Measurements from ENCODE around the gene DGLUCY.

Gene DGLUCY

DNA sequence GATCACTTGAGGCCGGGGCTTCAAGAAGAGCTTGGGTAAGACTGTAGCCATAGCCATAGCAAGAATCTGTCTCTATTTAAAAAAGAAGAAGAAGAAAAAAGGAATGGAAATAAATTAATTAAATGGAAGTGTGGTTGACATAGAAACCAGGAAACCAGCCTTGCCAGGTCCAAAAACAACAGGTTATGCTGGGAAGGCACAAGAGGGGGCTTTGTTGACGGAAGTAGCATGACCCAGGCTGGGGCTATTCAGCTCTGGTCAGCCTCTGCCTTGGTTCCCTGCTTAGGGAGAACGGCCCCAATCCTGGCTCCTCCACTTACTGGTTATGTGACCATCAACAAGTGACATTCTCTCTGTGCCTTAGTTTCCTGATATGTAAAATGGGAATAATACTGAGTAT is 145.0 kb downstream of the DGLUCY start:
- Histone ChIP-seq H3K4me2 (no peak overlapping the region), H3K9ac (no peak overlapping the region), H3K27ac (no peak overlapping the region)

DNA sequence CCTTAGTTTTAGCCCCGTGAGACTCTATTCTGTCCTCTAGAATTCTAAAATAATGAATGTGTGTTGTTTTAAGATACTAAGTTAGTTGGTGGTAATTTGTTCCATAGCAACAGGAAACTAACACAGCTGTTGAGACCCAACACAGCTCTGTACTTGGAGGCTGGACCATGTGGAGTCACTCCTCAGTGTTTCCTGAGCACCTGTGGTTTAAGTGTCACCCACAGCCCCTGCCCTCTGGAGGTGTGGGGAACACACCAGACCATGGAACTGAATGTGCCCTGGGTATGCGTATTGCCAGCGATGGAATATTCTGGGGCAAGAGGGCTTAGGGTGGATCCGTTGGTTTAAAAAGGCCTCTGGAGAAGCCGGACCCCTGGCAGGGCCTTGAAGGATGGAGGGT is 147.2 kb downstream of the DGLUCY start:
- H2AFZ ChIP-seq (ENCODE audit: low read depth): no peak overlapping the region
- no peaks in the 10 kb centered on the region for H3K79me2 ChIP-seq (ENCODE audit: insufficient read depth, low read depth)
- TF ChIP-seq, protein P1, sequence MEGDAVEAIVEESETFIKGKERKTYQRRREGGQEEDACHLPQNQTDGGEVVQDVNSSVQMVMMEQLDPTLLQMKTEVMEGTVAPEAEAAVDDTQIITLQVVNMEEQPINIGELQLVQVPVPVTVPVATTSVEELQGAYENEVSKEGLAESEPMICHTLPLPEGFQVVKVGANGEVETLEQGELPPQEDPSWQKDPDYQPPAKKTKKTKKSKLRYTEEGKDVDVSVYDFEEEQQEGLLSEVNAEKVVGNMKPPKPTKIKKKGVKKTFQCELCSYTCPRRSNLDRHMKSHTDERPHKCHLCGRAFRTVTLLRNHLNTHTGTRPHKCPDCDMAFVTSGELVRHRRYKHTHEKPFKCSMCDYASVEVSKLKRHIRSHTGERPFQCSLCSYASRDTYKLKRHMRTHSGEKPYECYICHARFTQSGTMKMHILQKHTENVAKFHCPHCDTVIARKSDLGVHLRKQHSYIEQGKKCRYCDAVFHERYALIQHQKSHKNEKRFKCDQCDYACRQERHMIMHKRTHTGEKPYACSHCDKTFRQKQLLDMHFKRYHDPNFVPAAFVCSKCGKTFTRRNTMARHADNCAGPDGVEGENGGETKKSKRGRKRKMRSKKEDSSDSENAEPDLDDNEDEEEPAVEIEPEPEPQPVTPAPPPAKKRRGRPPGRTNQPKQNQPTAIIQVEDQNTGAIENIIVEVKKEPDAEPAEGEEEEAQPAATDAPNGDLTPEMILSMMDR (conservative IDR thresholded peaks at IDR 0.05; ENCODE audit: low read depth, low read length): no peak
- no peaks in the 10 kb centered on the region for H3K4me1 ChIP-seq (ENCODE audit: low read depth, poor library complexity, severe bottlenecking)
- no peak overlapping the region for H3K9ac ChIP-seq
- no peak overlapping the region for H3K4me2 ChIP-seq
- no peak overlapping the region for H3K4me3 ChIP-seq (IDR thresholded peaks at IDR 0.05; ENCODE audit: insufficient read depth, low read depth, low read length)
- H3K36me3 ChIP-seq (ENCODE audit: insufficient read depth): no peaks in the 10 kb centered on the region
- H3K27ac ChIP-seq: no peak overlapping the region
- H3K27me3 ChIP-seq (ENCODE audit: insufficient read depth, low read depth): no peaks in the 10 kb centered on the region
- H4K20me1 ChIP-seq (ENCODE audit: insufficient read depth): no peaks in the 10 kb centered on the region

More for the DNA sequence above, 145.0 kb downstream of the DGLUCY start:
- H3K4me3 ChIP-seq (IDR thresholded peaks at IDR 0.05; ENCODE audit: insufficient read depth, low read depth, low read length): no peak overlapping the region
- H3K36me3 ChIP-seq (ENCODE audit: insufficient read depth): no peaks in the 10 kb centered on the region
- TF ChIP-seq, protein P1 (conservative IDR thresholded peaks at IDR 0.05; ENCODE audit: low read depth, low read length): no peak
- H4K20me1 ChIP-seq (ENCODE audit: insufficient read depth): no peaks in the 10 kb centered on the region
- peaks cover 7% of the 10 kb centered on the region for H3K4me1 ChIP-seq (ENCODE audit: low read depth, poor library complexity, severe bottlenecking)
- H3K27me3 ChIP-seq (ENCODE audit: insufficient read depth, low read depth): no peaks in the 10 kb centered on the region
- no peak overlapping the region for H2AFZ ChIP-seq (ENCODE audit: low read depth)
- H3K79me2 ChIP-seq (ENCODE audit: insufficient read depth, low read depth): no peaks in the 10 kb centered on the region

DNA sequence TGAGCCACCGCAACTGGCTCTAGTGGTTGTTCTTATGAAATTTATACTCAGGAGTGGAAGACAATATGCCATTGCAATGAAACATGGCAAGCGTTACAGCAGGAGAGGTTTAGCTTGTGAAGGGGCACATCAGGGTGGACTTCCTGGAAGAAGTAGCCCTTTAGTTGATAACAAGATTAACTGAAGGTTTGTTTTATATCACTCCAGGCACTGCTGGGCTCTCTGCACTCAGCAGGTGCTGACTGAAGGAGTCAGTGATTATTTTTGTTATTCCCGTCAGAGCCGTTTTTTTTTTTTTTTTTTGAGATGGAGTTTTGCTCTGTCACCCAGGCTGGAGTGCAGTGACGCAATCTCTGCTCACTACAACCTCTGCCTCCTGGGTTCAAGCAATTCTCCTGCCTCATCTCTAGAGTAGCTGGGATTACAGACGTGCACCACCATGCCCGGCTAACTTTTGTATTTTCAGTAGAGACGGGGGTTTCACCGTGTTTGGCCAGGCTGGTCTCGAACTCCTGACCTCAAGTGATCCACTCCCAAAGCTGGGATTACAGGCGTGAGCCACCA is 148.2 kb downstream of the DGLUCY start:
- no peaks in the 10 kb centered on the region for H3K4me1 ChIP-seq (ENCODE audit: low read depth, poor library complexity, severe bottlenecking)
- TF ChIP-seq, protein P1 (conservative IDR thresholded peaks at IDR 0.05; ENCODE audit: low read depth, low read length): no peak

DNA sequence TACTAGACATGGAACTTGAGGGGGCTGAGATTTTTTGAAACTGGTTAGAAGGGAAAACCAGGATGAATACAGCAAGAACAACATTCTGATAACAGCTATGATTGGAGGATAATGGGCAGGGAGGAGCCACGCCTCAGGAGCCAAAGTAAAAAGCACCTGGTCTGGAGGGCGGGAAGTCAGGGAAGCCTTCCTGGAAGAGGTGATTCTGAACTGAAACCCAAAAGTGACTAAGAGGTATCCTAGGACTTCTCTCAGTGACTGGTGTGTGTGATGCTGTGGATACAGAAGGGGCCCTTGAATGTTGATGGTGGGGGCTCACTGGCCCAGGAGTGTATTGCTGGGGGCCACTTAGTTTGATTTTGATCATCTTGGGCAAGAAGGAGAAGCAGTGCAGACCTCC is 149.5 kb downstream of the DGLUCY start:
- Histone ChIP-seq H3K79me2 (ENCODE audit: insufficient read depth, low read depth) (no peaks in the 10 kb centered on the region), H3K4me2 (no peak overlapping the region)

More for the DNA sequence above, 148.2 kb downstream of the DGLUCY start:
- Histone ChIP-seq H4K20me1 (ENCODE audit: insufficient read depth) (no peaks in the 10 kb centered on the region), H3K27me3 (ENCODE audit: insufficient read depth, low read depth) (no peaks in the 10 kb centered on the region), H3K4me2 (no peak overlapping the region), H3K9ac (no peak overlapping the region), H3K36me3 (ENCODE audit: insufficient read depth) (no peaks in the 10 kb centered on the region), H3K4me3 (IDR thresholded peaks at IDR 0.05; ENCODE audit: insufficient read depth, low read depth, low read length) (no peak overlapping the region), H3K79me2 (ENCODE audit: insufficient read depth, low read depth) (no peaks in the 10 kb centered on the region), H3K27ac (no peak overlapping the region), H2AFZ (ENCODE audit: low read depth) (no peak overlapping the region)

More for the DNA sequence above, 149.5 kb downstream of the DGLUCY start:
- no peaks in the 10 kb centered on the region for H3K27me3 ChIP-seq (ENCODE audit: insufficient read depth, low read depth)
- H4K20me1 ChIP-seq (ENCODE audit: insufficient read depth): no peaks in the 10 kb centered on the region
- H3K4me3 ChIP-seq (IDR thresholded peaks at IDR 0.05; ENCODE audit: insufficient read depth, low read depth, low read length): no peak overlapping the region
- H3K4me1 ChIP-seq (ENCODE audit: low read depth, poor library complexity, severe bottlenecking): no peaks in the 10 kb centered on the region
- no peak overlapping the region for H3K27ac ChIP-seq
- H3K9ac ChIP-seq: no peak overlapping the region
- H2AFZ ChIP-seq (ENCODE audit: low read depth): no peak overlapping the region
- TF ChIP-seq, protein P1 (conservative IDR thresholded peaks at IDR 0.05; ENCODE audit: low read depth, low read length): no peak
- no peaks in the 10 kb centered on the region for H3K36me3 ChIP-seq (ENCODE audit: insufficient read depth)

All from KMS-11 (cell line).